Muscle of leg (tissue), 11 donors: Measurements from ENCODE around the gene TICAM1. TPM values are rescaled to one million over a fixed set of nuclear protein-coding genes. Genes with fewer than 3 reads are reported as not detected.
"Not testable (repeated sequence)": the region's sequence is repeated elsewhere in the genome, so short reads cannot be mapped to it uniquely, and the experiment has no call there.

Source experiments
- DNase-seq: peaks from one replicate; pipeline ENCODE4 v3.0.0; 2013
- H3K27ac ChIP-seq: one replicate; pipeline ENCODE4 v1.5.1; 2013; ENCODE audit warnings: mild to moderate bottlenecking, low read length, control low read depth
- H3K27me3 ChIP-seq: one replicate; pipeline ENCODE4 v1.6.1; 2013; ENCODE audit warnings: low read length; ENCODE audit not compliant: control insufficient read depth, insufficient read depth
- H3K36me3 ChIP-seq: one replicate; pipeline ENCODE4 v1.6.1; 2013; ENCODE audit warnings: low read length; ENCODE audit not compliant: control insufficient read depth, insufficient read depth
- H3K4me1 ChIP-seq: one replicate; pipeline ENCODE4 v1.6.1; 2013; ENCODE audit warnings: low read length; ENCODE audit not compliant: control insufficient read depth, insufficient read depth
- H3K4me3 ChIP-seq: one replicate; pipeline ENCODE4 v1.5.1; 2013; ENCODE audit warnings: low read length, control low read depth
- H3K9me3 ChIP-seq: replicated peaks from 2 replicates; pipeline ENCODE4 v1.6.1; 2013; ENCODE audit warnings: low read depth, low read length; ENCODE audit not compliant: control insufficient read depth
- WGBS: methylation state at CpG from one replicate; pipeline ENCODE4 v1.1.5; 2013; ENCODE audit warnings: missing lambda C conversion rate; ENCODE audit not compliant: insufficient coverage; 5-methylcytosine and 5-hydroxymethylcytosine counted together
- polyA plus RNA-seq, 8 donors: library from polyadenylated mRNA; unstranded; fragments of 120-200 nt; gene quantifications; one replicate each; pipeline versions ENCODE4 v1.2.1 to v1.2.3, GENCODE V29; 2013; ENCODE audit warnings: inconsistent platforms in 1 of 8, low replicate concordance in 1 of 8; ENCODE audit not compliant: insufficient read length in 8 of 8, insufficient read depth in 1 of 8
- total RNA-seq: library from RNA; stranded (reverse); fragments of 120-200 nt; gene quantifications from one replicate; pipeline ENCODE4 v1.2.4, GENCODE V29; 2013

TICAM1 gene
- total and polyA plus RNA-seq, 9 donors, result 1.3 to 6.5 (median 5.2) TPM

- H3K27me3 ChIP-seq, result no peaks in the 10 kb centered on the region
- peak; percentile 68 for DNase-seq
- H3K9me3 ChIP-seq, result no peaks in the 10 kb centered on the region
- no peak overlapping the region for H3K4me3 ChIP-seq
- H3K4me1 ChIP-seq, result peaks cover 4% of the 10 kb centered on the region
- 61% methylated on average over 4 of the region's 6 CpGs for WGBS
- H3K36me3 ChIP-seq, result no peaks in the 10 kb centered on the region
- H3K27ac ChIP-seq, result no peak overlapping the region
Observed at GRCh38 chr19:4807188-4807587, 24.3 kb downstream of the TICAM1 start.

DNA sequence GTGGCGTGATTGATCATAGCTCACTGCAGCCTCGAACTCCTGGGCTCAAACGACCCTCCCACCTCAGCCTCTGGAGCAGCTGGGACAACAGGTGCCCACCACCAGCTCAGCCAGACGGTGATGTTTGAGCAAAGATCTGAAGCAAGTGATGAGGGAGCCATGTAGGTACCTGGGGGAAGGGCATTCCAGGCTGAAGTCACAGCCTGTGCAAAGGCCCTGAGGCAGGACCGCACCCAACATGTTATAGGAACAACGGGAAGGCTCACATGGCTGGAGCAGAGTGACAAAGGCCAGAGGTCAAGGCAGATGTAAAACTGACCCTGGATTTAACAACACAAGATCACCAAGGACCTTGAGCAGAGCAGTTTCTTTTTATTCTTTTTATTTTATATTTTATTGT, 25.1 kb downstream of the TICAM1 start:
- Histone ChIP-seq H3K4me1 (peaks cover 4% of the 10 kb centered on the region), H3K36me3 (no peaks in the 10 kb centered on the region), H3K9me3 (no peaks in the 10 kb centered on the region), H3K27me3 (no peaks in the 10 kb centered on the region), H3K27ac (no peak overlapping the region), H3K4me3 (no peak overlapping the region)
- WGBS, result 75% methylated on average over 4 of the region's 6 CpGs
- DNase-seq, result no peak

DNA sequence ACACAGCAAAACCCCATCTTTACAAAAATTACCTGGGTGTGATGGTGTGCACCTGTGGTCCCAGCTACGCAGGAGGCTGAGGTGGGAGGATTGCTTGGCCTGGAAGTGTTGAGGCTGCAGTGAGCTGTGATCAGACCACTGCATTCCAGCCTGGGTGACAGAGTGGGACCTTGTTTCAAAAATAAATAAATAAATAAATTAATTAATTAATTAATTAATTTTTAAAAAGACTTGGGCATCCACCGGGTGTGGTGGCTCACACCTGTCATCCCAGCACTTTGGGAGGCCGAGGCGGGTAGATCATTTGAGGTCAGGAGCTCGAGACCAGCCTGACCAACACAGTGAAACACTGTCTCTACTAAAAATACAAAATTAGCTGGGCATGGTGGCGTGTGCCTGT, 26.4 kb downstream of the TICAM1 start:
- not testable (repeated sequence) for H3K4me3 ChIP-seq, DNase-seq, H3K9me3 ChIP-seq, H3K36me3 ChIP-seq, H3K27ac ChIP-seq, H3K27me3 ChIP-seq
- H3K4me1 ChIP-seq, result peaks cover 13% of the 10 kb centered on the region
- WGBS, result 100% methylated on average over 3 of the region's 6 CpGs

GRCh38 chr19:4803736-4804695, 27.5 kb downstream of the TICAM1 start:
- peaks cover 14% of the 10 kb centered on the region for H3K4me1 ChIP-seq
- H3K9me3 ChIP-seq, result no peaks in the 10 kb centered on the region
- DNase-seq, result peak; percentile 66
- no peak overlapping the region for H3K27ac ChIP-seq
- 37% methylated on average over 29 of the region's 33 CpGs for WGBS
- H3K36me3 ChIP-seq, result no peaks in the 10 kb centered on the region
- no peaks in the 10 kb centered on the region for H3K27me3 ChIP-seq
- H3K4me3 ChIP-seq, result no peak overlapping the region

- peak; percentile 54 for DNase-seq
- H3K27me3 ChIP-seq, result no peaks in the 10 kb centered on the region
- no peaks in the 10 kb centered on the region for H3K9me3 ChIP-seq
- peaks cover 14% of the 10 kb centered on the region for H3K4me1 ChIP-seq
- H3K4me3 ChIP-seq, result no peak overlapping the region
- peak overlapping the region; percentile 75 for H3K27ac ChIP-seq
- H3K36me3 ChIP-seq, result peaks cover 4% of the 10 kb centered on the region
- WGBS, result 75% methylated on average over 7 of the region's 7 CpGs
Observed at GRCh38 chr19:4802711-4803110, 28.8 kb downstream of the TICAM1 start.

- Histone ChIP-seq H3K9me3 (no peaks in the 10 kb centered on the region), H3K27ac (peak overlapping the region; percentile 86), H3K27me3 (no peaks in the 10 kb centered on the region), H3K36me3 (peaks cover 16% of the 10 kb centered on the region), H3K4me3 (no peak overlapping the region), H3K4me1 (peaks cover 14% of the 10 kb centered on the region)
- no CpG with 5 or more reads among the region's 3 CpGs for WGBS
- no peak for DNase-seq
Observed at GRCh38 chr19:4801085-4801619, 30.4 kb downstream of the TICAM1 start.

DNA sequence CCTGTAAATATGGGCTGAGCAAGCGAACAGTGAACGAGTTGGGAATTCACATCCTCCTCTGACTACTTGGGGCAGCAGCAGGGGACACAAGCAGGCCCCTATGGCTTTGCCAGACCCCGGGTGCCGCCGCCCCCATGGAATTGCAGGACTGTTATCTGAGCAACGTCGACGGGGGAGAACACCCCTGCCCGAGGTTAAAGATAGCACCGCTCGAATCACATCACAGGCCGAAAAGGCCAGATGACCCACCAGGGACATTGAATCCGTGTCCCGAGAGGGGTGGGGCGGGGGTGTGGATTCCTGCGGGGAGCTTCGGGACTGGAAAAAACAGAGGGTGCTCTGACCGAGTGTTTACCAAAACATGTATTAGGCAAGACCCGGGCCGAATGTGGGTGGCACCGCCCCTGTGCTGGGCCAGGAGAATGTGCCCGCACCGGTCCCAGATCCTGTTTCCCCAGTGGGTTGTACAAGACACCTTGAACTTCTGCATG, 30.9 kb downstream of the TICAM1 start:
- Histone ChIP-seq H3K4me1 (peaks cover 14% of the 10 kb centered on the region), H3K9me3 (no peaks in the 10 kb centered on the region), H3K36me3 (peaks cover 19% of the 10 kb centered on the region), H3K4me3 (no peak overlapping the region), H3K27me3 (no peaks in the 10 kb centered on the region), H3K27ac (peak overlapping the region; percentile 86)
- 61% methylated on average over 21 of the region's 23 CpGs for WGBS
- DNase-seq, result no peak

DNA sequence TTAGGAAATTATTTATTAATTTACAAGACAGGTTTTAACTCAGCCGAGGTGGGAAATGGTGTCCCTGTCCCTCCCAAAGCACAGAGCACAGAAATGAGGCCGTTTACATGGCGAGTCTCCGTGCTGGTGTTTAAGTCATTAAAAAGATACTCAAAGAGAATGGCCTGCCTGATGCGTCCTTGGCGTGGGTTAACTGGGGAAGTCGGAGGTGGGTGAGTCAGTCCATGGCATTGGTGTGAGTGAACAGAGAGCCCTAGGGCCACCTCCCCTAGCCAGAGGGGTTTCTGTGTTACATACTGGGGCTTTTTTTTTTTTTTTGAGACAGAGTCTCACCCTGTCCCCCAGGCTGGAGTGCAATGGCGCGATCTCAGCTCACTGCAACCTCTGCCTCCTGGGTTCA, 36.1 kb downstream of the TICAM1 start:
- H3K9me3 ChIP-seq, result no peaks in the 10 kb centered on the region
- no peak for DNase-seq
- H3K27ac ChIP-seq, result no peak overlapping the region
- H3K27me3 ChIP-seq, result no peaks in the 10 kb centered on the region
- peaks cover 27% of the 10 kb centered on the region for H3K4me1 ChIP-seq
- peaks cover 44% of the 10 kb centered on the region for H3K36me3 ChIP-seq
- 65% methylated on average over 4 of the region's 9 CpGs for WGBS
- H3K4me3 ChIP-seq, result no peak overlapping the region

- Histone ChIP-seq H3K27me3 (no peaks in the 10 kb centered on the region), H3K4me1 (peaks cover 24% of the 10 kb centered on the region), H3K36me3 (peaks cover 44% of the 10 kb centered on the region), H3K4me3 (no peak overlapping the region), H3K27ac (no peak overlapping the region), H3K9me3 (no peaks in the 10 kb centered on the region)
- WGBS, result 78% methylated on average over 8 of the region's 11 CpGs
- no peak for DNase-seq
Observed at GRCh38 chr19:4794971-4795370, 36.5 kb downstream of the TICAM1 start.

DNA sequence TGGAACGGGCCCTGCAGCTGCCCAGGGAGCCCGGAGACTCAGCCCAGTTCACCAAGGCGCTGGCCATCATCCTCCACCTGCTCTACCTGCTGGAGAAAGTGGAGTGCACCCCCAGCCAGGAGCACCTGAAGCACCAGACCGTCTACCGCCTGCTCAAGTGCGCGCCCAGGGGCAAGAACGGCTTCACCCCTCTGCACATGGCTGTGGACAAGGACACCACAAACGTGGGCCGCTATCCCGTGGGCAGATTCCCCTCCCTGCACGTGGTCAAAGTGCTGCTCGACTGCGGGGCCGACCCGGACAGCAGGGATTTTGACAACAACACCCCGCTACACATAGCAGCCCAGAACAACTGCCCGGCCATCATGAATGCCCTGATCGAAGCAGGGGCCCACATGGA, 38.2 kb downstream of the TICAM1 start:
- Histone ChIP-seq H3K36me3 (peaks cover 40% of the 10 kb centered on the region), H3K4me1 (peaks cover 29% of the 10 kb centered on the region)
- H3K27me3 ChIP-seq, DNase-seq, H3K9me3 ChIP-seq, H3K4me3 ChIP-seq, H3K27ac ChIP-seq: not testable (repeated sequence)
- 87% methylated on average over 14 of the region's 19 CpGs for WGBS
